HEK293T (cell line): Measurements from ENCODE around the gene TRABD2B.

ENCODE experiments used
- BHLHE40 ChIP-seq: fragments of 450-650 bp; IDR thresholded peaks from 2 replicates; pipeline ENCODE4 v1.6.1; 2016; ENCODE audit warnings: mild to moderate bottlenecking, moderate library complexity, borderline replicate concordance
- FOXK2 ChIP-seq: fragments of 450-650 bp; IDR thresholded peaks from 2 replicates; pipeline ENCODE4 v1.6.1; 2016; ENCODE audit warnings: mild to moderate bottlenecking
- FOXM1 ChIP-seq: fragments of 450-650 bp; IDR thresholded peaks from 2 replicates; pipeline ENCODE4 v1.6.1; 2017; ENCODE audit warnings: mild to moderate bottlenecking, borderline replicate concordance
- LEF1 ChIP-seq: fragments of 450-650 bp; IDR thresholded peaks from 2 replicates; pipeline ENCODE4 v1.6.1; 2017; ENCODE audit warnings: mild to moderate bottlenecking, borderline replicate concordance
- SP1 ChIP-seq: fragments of 450-650 bp; IDR thresholded peaks from 2 replicates; pipeline ENCODE4 v1.6.1; 2017
- SUZ12 ChIP-seq: fragments of 450-650 bp; IDR thresholded peaks from 2 replicates; pipeline ENCODE4 v1.6.1; 2016; ENCODE audit warnings: mild to moderate bottlenecking
- ZNF384 ChIP-seq: fragments of 450-650 bp; IDR thresholded peaks from 2 replicates; pipeline ENCODE4 v1.6.1; 2016
- TF ChIP-seq, protein P1 (sequence below): fragments of 450-650 bp; IDR thresholded peaks from 2 replicates; pipeline ENCODE4 v1.6.1; 2016

DNA sequence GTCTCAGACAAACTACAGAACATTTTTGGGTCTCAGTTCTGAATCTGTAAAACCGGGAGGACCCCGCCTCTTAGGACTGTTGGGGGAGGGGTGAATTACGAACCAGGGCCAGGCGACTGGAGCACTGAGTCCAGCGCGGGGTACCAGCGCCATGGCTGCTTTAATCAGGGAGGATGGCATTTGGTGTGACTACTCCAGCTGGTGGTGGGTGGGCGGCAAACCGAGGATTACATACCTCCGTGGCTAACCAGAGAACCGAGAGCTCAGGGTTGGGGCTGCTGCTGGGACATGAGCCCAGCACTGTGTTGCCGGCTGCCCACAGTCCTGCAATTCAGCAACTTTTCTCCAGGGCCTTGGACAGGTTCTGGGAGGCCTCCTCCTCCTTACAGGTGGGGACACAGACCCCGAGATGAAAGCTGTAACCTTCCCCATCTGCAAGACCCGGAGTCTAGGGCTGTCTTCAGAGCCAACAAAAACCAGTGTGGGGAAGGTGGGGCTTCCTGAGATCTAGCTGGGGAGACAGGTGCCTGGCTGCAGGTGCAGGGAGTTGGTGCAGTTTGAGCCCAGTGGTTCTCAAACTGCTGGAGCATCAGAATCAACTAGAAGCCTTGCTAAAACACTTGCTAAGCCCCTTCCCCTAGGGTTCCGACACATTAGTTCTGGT is 285.9 kb downstream of the TRABD2B start:
- TF ChIP-seq FOXM1 (no peak), FOXK2 (no peak), SUZ12 (no peak), LEF1 (no peak), SP1 (no peak), ZNF384 (no peak), BHLHE40 (no peak)
- TF ChIP-seq, protein P1, sequence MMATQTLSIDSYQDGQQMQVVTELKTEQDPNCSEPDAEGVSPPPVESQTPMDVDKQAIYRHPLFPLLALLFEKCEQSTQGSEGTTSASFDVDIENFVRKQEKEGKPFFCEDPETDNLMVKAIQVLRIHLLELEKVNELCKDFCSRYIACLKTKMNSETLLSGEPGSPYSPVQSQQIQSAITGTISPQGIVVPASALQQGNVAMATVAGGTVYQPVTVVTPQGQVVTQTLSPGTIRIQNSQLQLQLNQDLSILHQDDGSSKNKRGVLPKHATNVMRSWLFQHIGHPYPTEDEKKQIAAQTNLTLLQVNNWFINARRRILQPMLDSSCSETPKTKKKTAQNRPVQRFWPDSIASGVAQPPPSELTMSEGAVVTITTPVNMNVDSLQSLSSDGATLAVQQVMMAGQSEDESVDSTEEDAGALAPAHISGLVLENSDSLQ: no peak
